Measurements from ENCODE around the gene FOXI1.
"Not testable (repeated sequence)": the region's sequence is repeated elsewhere in the genome, so short reads cannot be mapped to it uniquely, and the experiment has no call there.

FOXI1 gene

DNA sequence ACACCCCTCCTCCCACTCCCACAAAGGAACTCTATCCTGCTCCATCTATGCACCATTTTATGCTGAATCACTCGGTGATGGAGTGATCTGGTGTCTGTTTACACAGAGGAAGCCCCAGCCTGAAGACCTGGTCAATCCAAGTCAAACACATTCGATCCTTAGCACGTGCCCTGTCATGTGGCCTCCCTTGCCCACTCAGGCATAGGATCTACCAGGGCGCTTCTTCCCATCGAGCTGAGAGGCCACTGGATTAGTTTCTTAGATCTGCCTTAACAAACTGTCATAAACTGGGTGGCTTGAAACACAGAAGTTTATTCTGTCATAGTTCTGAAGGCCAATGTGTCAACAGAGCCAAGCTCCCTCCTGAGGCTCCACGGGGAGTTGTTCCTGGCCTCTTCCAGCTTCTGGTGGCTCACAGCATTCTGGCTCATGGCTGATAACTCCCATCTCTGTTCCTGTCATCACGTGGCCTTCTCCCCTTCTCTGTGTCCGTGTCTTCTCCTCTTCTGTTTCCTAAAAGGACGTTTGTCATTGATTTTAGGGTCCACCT lies 34.2 kb downstream of the FOXI1 start:
- in situ Hi-C loops (cut with HindIII; ENCODE audit: low sequenced_read_pairs) = no loop called here
- no peak overlapping the region for H3K4me3 ChIP-seq (ENCODE audit: low read depth, low read length)
- TF ChIP-seq, protein P1, sequence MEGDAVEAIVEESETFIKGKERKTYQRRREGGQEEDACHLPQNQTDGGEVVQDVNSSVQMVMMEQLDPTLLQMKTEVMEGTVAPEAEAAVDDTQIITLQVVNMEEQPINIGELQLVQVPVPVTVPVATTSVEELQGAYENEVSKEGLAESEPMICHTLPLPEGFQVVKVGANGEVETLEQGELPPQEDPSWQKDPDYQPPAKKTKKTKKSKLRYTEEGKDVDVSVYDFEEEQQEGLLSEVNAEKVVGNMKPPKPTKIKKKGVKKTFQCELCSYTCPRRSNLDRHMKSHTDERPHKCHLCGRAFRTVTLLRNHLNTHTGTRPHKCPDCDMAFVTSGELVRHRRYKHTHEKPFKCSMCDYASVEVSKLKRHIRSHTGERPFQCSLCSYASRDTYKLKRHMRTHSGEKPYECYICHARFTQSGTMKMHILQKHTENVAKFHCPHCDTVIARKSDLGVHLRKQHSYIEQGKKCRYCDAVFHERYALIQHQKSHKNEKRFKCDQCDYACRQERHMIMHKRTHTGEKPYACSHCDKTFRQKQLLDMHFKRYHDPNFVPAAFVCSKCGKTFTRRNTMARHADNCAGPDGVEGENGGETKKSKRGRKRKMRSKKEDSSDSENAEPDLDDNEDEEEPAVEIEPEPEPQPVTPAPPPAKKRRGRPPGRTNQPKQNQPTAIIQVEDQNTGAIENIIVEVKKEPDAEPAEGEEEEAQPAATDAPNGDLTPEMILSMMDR (IDR thresholded peaks at IDR 0.05; ENCODE audit: low read depth, low read length, missing control alignments) = no peak
- DNase-seq (ENCODE audit: low read depth) = no peak

DNA sequence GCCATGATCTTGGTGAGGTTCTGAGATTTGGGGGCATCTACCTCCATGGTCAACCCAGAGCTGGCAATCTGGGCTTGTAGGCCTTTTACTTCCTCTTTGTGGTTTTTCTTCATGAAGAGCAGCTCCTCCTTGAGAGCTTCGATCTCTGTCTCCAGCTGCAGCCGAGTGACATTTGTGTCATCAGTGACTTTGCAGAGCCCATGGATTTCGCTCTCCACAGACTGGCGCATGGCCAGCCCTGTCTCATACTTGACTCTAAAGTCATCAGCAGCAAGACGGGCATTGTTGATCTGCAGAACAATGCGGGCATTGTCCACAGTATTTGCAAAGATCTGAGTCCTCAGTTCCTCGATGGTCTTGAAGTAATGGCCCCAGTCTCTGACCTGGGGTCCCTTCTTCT lies 35.5 kb downstream of the FOXI1 start:
- DNase-seq (ENCODE audit: low read depth); H3K4me3 ChIP-seq (ENCODE audit: low read depth, low read length); in situ Hi-C loops (cut with HindIII; ENCODE audit: low sequenced_read_pairs): not testable (repeated sequence)

DNA sequence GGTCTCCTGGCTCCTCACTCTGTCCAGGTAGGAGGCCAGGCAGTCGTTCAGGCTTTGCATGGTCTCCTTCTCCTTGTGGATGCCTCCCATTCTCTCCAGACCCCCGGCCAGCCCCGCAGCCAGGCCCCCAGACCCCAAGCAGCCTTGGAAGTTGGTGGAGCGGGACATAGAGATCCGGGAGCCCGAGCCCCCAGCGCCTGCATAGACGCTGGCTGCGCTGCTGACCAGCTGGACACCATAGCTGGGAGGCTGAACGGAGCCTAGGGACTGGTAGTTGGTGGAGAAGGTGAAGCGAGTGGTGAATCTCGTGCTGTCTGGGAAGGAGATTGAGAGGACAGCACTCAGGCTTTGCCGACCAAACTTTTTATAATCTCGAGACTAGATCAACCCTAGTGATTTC lies 35.9 kb downstream of the FOXI1 start:
- H3K4me3 ChIP-seq (ENCODE audit: low read depth, low read length) = no peak overlapping the region
- in situ Hi-C loops (cut with HindIII; ENCODE audit: low sequenced_read_pairs) = no loop called here
- TF ChIP-seq, protein P1 (IDR thresholded peaks at IDR 0.05; ENCODE audit: low read depth, low read length, missing control alignments) = no peak
- no peak for DNase-seq (ENCODE audit: low read depth)

DNA sequence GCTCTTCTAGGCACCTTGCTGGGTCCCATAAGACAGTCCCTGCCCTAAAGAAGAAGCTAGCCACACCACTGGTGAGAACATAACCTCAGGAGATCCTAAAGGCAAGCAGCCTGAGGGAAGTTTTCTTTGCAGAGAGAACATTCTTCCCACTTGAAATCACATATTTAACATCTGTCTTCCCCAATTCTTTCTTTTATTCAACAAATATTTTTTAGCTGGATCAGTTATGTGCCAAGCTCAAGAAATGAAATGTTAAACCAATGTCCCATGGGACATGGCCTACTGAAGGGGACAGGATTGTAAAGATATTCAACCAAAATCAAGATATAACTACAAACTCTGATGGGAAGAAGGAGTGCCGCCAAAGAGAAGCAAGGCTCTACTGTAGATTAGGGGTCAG lies 36.5 kb downstream of the FOXI1 start:
- no peak overlapping the region for H3K4me3 ChIP-seq (ENCODE audit: low read depth, low read length)
- in situ Hi-C loops (cut with HindIII; ENCODE audit: low sequenced_read_pairs) = no loop called here
- DNase-seq (ENCODE audit: low read depth) = no peak
- TF ChIP-seq, protein P1 (IDR thresholded peaks at IDR 0.05; ENCODE audit: low read depth, low read length, missing control alignments) = no peak

DNA sequence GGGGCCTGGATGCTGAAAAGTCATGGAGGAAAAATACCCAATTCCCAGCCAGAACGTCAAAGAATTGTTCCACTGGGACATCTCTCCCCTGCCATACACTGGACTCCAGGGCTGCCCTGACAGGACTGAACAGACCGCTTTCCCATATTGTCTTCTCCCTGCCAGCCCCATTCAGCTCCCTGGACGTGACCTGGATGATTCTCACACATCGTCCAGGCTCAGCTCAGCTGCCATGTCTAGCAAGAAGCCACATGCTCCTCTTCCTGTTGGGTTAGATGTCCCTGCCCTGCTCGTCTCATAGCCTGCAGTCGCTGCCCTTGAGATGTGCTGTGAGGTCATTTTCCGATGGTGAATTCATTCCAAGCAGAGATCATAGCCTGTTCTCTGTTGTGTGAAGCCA lies 37.4 kb downstream of the FOXI1 start:
- in situ Hi-C loops (cut with HindIII; ENCODE audit: low sequenced_read_pairs) = no loop called here
- DNase-seq (ENCODE audit: low read depth) = no peak
- TF ChIP-seq, protein P1 (IDR thresholded peaks at IDR 0.05; ENCODE audit: low read depth, low read length, missing control alignments) = no peak
- H3K4me3 ChIP-seq (ENCODE audit: low read depth, low read length) = no peak overlapping the region

DNA sequence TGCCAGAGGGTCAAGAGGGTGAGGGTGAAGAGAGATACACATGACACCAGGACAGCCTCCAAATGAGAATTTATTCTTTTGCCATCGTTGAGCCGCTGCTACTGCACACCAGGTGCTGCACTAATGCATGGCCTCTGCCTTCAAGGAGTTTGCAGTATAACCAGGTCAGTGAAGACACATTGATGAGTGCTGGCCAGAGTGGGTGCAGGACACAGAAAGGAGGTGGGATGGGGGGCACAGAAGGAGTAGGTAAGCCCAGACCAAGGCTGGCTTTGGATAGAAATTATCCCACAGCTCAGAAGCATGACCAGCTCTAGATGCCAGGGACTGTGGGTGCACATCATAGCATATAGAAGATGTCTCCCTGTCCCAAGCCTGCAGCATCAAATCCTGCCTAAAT lies 38.0 kb downstream of the FOXI1 start:
- TF ChIP-seq, protein P1 (IDR thresholded peaks at IDR 0.05; ENCODE audit: low read depth, low read length, missing control alignments) = no peak
- no peak for DNase-seq (ENCODE audit: low read depth)
- in situ Hi-C loops (cut with HindIII; ENCODE audit: low sequenced_read_pairs) = no loop called here
- no peak overlapping the region for H3K4me3 ChIP-seq (ENCODE audit: low read depth, low read length)

DNA sequence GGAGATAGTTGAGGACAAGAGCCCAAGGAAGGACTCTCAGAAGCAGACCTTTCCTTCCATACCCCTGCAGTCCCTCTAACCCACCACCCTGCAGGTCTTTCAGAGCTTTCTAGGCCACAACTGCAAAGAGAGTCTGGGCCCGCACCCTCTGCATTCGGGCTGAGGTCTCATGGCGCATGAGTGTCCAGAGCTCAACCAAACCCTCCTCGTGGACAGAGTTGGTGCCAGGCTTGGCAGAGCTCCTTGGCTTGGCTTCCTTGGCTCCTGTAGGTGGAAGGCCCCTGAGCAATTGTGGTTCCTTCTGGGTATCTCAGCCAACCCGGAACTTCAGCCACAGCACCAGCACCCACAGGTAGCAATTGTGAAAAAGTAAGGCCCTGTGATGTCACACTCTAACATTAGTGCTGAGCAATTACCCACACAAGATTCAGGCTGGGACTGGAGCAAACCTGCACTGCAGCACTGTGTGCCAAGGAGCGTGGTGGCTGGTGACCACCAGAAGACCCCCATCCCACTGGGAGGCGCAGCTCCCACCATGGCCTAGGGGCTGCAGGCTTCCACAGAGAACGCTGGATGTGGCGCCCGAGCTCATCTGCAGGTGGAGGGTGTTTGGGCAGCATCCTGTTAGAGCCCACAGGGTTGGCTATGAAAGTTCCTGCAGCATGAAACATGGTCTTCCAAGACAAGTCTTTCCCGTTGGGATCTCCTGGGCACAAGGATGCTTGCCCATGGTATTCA lies 38.8 kb downstream of the FOXI1 start:
- no peak overlapping the region for H3K4me3 ChIP-seq (ENCODE audit: low read depth, low read length)
- in situ Hi-C loops (cut with HindIII; ENCODE audit: low sequenced_read_pairs) = no loop called here
- DNase-seq (ENCODE audit: low read depth) = no peak
- TF ChIP-seq, protein P1 (IDR thresholded peaks at IDR 0.05; ENCODE audit: low read depth, low read length, missing control alignments) = no peak

All from astrocyte of the cerebellum (primary cell).